Measurements from ENCODE around the gene HSPB2.

Gene HSPB2

DNA sequence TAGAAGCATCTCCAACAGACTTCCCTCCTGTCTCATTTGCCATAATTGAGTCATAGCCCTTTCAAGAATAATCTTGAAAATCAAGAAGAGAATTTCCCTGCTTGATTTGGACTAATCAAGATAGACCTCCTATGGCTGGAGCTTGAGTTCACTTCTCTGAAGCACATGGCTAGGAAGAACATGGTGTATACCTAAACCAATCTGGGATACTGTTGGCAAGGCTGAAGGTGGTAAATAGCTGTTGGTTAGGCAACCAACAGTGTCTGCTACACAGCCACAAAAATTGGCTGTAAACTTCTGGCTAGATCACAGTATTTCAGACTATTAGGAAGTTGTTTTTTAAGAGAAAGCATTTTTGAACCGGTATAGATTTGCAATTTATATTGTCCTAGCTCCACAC lies 5.9 kb upstream of the HSPB2 start:
- H3K27me3 ChIP-seq (ENCODE audit: insufficient read depth, low read length, poor library complexity, severe bottlenecking): no peaks in the 10 kb centered on the region
- no peaks in the 10 kb centered on the region for H3K9me3 ChIP-seq (ENCODE audit: insufficient read depth, low read depth, low read length)
- no peak overlapping the region for H3K9ac ChIP-seq (ENCODE audit: low read depth, low read length, poor library complexity, severe bottlenecking)
- no peak for TF ChIP-seq EZH2phosphoT487 (IDR thresholded peaks at IDR 0.05; ENCODE audit: borderline replicate concordance)
- TF ChIP-seq, protein P1, sequence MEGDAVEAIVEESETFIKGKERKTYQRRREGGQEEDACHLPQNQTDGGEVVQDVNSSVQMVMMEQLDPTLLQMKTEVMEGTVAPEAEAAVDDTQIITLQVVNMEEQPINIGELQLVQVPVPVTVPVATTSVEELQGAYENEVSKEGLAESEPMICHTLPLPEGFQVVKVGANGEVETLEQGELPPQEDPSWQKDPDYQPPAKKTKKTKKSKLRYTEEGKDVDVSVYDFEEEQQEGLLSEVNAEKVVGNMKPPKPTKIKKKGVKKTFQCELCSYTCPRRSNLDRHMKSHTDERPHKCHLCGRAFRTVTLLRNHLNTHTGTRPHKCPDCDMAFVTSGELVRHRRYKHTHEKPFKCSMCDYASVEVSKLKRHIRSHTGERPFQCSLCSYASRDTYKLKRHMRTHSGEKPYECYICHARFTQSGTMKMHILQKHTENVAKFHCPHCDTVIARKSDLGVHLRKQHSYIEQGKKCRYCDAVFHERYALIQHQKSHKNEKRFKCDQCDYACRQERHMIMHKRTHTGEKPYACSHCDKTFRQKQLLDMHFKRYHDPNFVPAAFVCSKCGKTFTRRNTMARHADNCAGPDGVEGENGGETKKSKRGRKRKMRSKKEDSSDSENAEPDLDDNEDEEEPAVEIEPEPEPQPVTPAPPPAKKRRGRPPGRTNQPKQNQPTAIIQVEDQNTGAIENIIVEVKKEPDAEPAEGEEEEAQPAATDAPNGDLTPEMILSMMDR (conservative IDR thresholded peaks at IDR 0.05; ENCODE audit: low read length): no peak
- no peak overlapping the region for H2AFZ ChIP-seq (ENCODE audit: low read length)
- H3K4me1 ChIP-seq (ENCODE audit: insufficient read depth, low read length, poor library complexity, severe bottlenecking): no peaks in the 10 kb centered on the region
- no peaks in the 10 kb centered on the region for H3K79me2 ChIP-seq (ENCODE audit: insufficient read depth, low read length)
- H3K9me2 ChIP-seq (replicated peaks; ENCODE audit: low read depth, low read length): no peaks in the 10 kb centered on the region
- no peak overlapping the region for H3K4me2 ChIP-seq (ENCODE audit: low read depth, low read length, poor library complexity, severe bottlenecking)
- no peaks in the 10 kb centered on the region for H3F3A ChIP-seq (ENCODE audit: low read depth)
- H3K36me3 ChIP-seq (ENCODE audit: insufficient read depth, low read length): no peaks in the 10 kb centered on the region
- H4K20me1 ChIP-seq (ENCODE audit: insufficient read depth, low read length, poor library complexity, severe bottlenecking): no peaks in the 10 kb centered on the region
- H3K4me3 ChIP-seq (ENCODE audit: low read length, poor library complexity, severe bottlenecking): no peak overlapping the region

DNA sequence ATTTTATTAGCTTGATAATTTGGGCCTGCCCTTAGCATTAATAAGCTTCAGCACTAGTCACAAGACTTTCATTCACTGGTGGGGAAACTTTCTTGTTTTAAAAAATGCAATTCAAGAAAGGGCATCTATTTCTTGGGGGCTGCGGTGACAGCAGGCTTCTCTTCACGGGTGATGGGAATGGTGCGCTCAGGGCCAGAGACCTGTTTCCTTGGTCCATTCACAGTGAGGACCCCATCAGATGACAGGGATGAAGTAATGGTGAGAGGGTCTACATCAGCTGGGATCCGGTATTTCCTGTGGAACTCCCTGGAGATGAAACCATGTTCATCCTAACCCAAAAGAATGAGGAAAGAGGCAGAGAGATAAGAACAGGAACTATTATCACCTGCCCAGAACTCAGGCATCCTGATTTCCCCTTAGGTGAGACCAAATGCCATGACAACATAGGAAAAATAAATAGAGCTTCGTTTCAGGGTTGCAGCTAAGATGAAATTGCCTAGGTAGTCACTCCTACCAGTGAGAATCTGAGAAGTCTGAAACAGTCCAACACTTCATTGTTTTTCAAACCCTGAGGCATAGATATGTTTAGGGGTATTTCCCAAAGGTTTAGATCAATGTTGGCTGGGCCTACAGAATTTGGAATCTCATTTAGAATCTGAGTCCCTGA lies 3.8 kb upstream of the HSPB2 start:
- Histone ChIP-seq H3F3A (ENCODE audit: low read depth) (no peaks in the 10 kb centered on the region), H3K9me3 (ENCODE audit: insufficient read depth, low read depth, low read length) (no peaks in the 10 kb centered on the region), H2AFZ (ENCODE audit: low read length) (no peak overlapping the region), H3K79me2 (ENCODE audit: insufficient read depth, low read length) (no peaks in the 10 kb centered on the region), H3K4me3 (ENCODE audit: low read length, poor library complexity, severe bottlenecking) (no peak overlapping the region), H4K20me1 (ENCODE audit: insufficient read depth, low read length, poor library complexity, severe bottlenecking) (no peaks in the 10 kb centered on the region), H3K4me2 (ENCODE audit: low read depth, low read length, poor library complexity, severe bottlenecking) (no peak overlapping the region), H3K4me1 (ENCODE audit: insufficient read depth, low read length, poor library complexity, severe bottlenecking) (no peaks in the 10 kb centered on the region), H3K27me3 (ENCODE audit: insufficient read depth, low read length, poor library complexity, severe bottlenecking) (no peaks in the 10 kb centered on the region), H3K9me2 (replicated peaks; ENCODE audit: low read depth, low read length) (no peaks in the 10 kb centered on the region), H3K9ac (ENCODE audit: low read depth, low read length, poor library complexity, severe bottlenecking) (no peak overlapping the region), H3K36me3 (ENCODE audit: insufficient read depth, low read length) (no peaks in the 10 kb centered on the region)
- TF ChIP-seq, protein P1 (conservative IDR thresholded peaks at IDR 0.05; ENCODE audit: low read length): no peak
- TF ChIP-seq EZH2phosphoT487 (IDR thresholded peaks at IDR 0.05; ENCODE audit: borderline replicate concordance): no peak

DNA sequence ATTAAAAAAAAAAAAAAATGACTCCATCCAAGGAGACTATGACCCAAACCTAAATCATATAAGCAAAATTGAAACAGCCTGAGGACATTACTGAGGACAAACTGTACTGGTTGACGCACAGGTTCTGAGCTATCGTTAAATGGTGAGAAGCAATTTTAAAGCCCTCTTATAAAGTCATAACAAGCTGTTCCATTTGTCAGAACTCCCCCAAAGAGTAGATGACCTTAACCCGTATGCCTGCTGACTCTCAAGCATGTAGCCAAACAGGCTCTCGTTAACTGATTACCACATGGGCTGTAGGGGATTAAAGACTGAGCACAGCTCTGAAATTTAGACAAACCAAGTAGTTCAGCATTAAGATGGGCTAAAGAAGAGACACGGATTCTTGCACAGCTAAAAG lies 3.2 kb upstream of the HSPB2 start:
- Histone ChIP-seq H3F3A (ENCODE audit: low read depth) (no peaks in the 10 kb centered on the region), H2AFZ (ENCODE audit: low read length) (no peak overlapping the region), H3K4me3 (ENCODE audit: low read length, poor library complexity, severe bottlenecking) (no peak overlapping the region), H3K9ac (ENCODE audit: low read depth, low read length, poor library complexity, severe bottlenecking) (no peak overlapping the region), H4K20me1 (ENCODE audit: insufficient read depth, low read length, poor library complexity, severe bottlenecking) (no peaks in the 10 kb centered on the region), H3K79me2 (ENCODE audit: insufficient read depth, low read length) (no peaks in the 10 kb centered on the region), H3K36me3 (ENCODE audit: insufficient read depth, low read length) (no peaks in the 10 kb centered on the region), H3K4me1 (ENCODE audit: insufficient read depth, low read length, poor library complexity, severe bottlenecking) (no peaks in the 10 kb centered on the region), H3K4me2 (ENCODE audit: low read depth, low read length, poor library complexity, severe bottlenecking) (no peak overlapping the region), H3K9me3 (ENCODE audit: insufficient read depth, low read depth, low read length) (no peaks in the 10 kb centered on the region), H3K27me3 (ENCODE audit: insufficient read depth, low read length, poor library complexity, severe bottlenecking) (no peaks in the 10 kb centered on the region), H3K9me2 (replicated peaks; ENCODE audit: low read depth, low read length) (no peaks in the 10 kb centered on the region)
- TF ChIP-seq, protein P1 (conservative IDR thresholded peaks at IDR 0.05; ENCODE audit: low read length): no peak
- TF ChIP-seq EZH2phosphoT487 (IDR thresholded peaks at IDR 0.05; ENCODE audit: borderline replicate concordance): no peak

All from Loucy (cell line).